H9 (cell line): ENCODE measurements around the gene BCAS3. TPM values are rescaled to one million over a fixed set of nuclear protein-coding genes. Genes with fewer than 3 reads are reported as not detected.

ENCODE experiments used
- DNase-seq: peaks from one replicate; pipeline ENCODE4 v3.0.0-alpha.2; 2017
- H2AFZ ChIP-seq: one replicate; pipeline ENCODE4 v1.6.1; 2013; ENCODE audit warnings: mild to moderate bottlenecking, low read length, control low read depth, moderate library complexity
- H2AK5ac ChIP-seq: 2 replicates; pipeline ENCODE4 v1.6.1; 2013; ENCODE audit warnings: low read length, control low read depth, mixed read lengths; ENCODE audit not compliant: insufficient read length
- H2BK120ac ChIP-seq: one replicate; pipeline ENCODE4 v1.6.1; 2013; ENCODE audit warnings: low read depth, mild to moderate bottlenecking, low read length, control low read depth, inconsistent platforms; ENCODE audit not compliant: poor library complexity, severe bottlenecking
- H2BK12ac ChIP-seq: 2 replicates; pipeline ENCODE4 v1.6.1; 2013; ENCODE audit warnings: low read length, control low read depth, mixed read lengths, low read depth; ENCODE audit not compliant: insufficient read length
- H2BK15ac ChIP-seq: 2 replicates; pipeline ENCODE4 v1.6.1; 2013; ENCODE audit warnings: low read depth, low read length, control low read depth
- H2BK20ac ChIP-seq: one replicate; pipeline ENCODE4 v1.6.1; 2013; ENCODE audit warnings: low read depth, mild to moderate bottlenecking, low read length, control low read depth, inconsistent platforms; ENCODE audit not compliant: poor library complexity, severe bottlenecking
- H2BK5ac ChIP-seq: 2 replicates; pipeline ENCODE4 v1.6.1; 2013; ENCODE audit warnings: low read length, control low read depth, mixed read lengths; ENCODE audit not compliant: insufficient read length
- H3K14ac ChIP-seq: 2 replicates; pipeline ENCODE4 v1.6.1; 2013; ENCODE audit warnings: low read length, control low read depth; ENCODE audit not compliant: insufficient read depth
- H3K18ac ChIP-seq: 2 replicates; pipeline ENCODE4 v1.6.1; 2013; ENCODE audit warnings: low read depth, mild to moderate bottlenecking, mixed read lengths, low read length, control low read depth; ENCODE audit not compliant: insufficient read length
- H3K23ac ChIP-seq: 2 replicates; pipeline ENCODE4 v1.6.1; 2013; ENCODE audit warnings: low read length, control low read depth, mixed read lengths, low read depth; ENCODE audit not compliant: insufficient read length
- H3K23me2 ChIP-seq: 2 replicates; pipeline ENCODE4 v1.6.1; 2013; ENCODE audit warnings: low read depth, mild to moderate bottlenecking, mixed read lengths, low read length, control low read depth; ENCODE audit not compliant: insufficient read length, poor library complexity, severe bottlenecking
- H3K27ac ChIP-seq: 2 replicates; pipeline ENCODE4 v1.5.1; 2013; ENCODE audit warnings: low read length, control low read depth, mixed read lengths, low read depth; ENCODE audit not compliant: insufficient read length
- H3K27me3 ChIP-seq: 2 replicates; pipeline ENCODE4 v1.6.1; 2013; ENCODE audit warnings: low read length, control low read depth, inconsistent platforms; ENCODE audit not compliant: insufficient read depth
- H3K4ac ChIP-seq: 2 replicates; pipeline ENCODE4 v1.6.1; 2013; ENCODE audit warnings: low read depth, mild to moderate bottlenecking, control low read depth, inconsistent platforms, low read length, moderate library complexity
- H3K4me1 ChIP-seq: 2 replicates; pipeline ENCODE4 v1.6.1; 2013; ENCODE audit warnings: low read length, control low read depth, inconsistent platforms; ENCODE audit not compliant: insufficient read depth
- H3K4me2 ChIP-seq: 2 replicates; pipeline ENCODE4 v1.6.1; 2013; ENCODE audit warnings: low read length, control low read depth, mixed read lengths; ENCODE audit not compliant: insufficient read length, insufficient read depth
- H3K56ac ChIP-seq: 2 replicates; pipeline ENCODE4 v1.6.1; 2013; ENCODE audit warnings: low read depth, mild to moderate bottlenecking, mixed read lengths, low read length, control low read depth; ENCODE audit not compliant: insufficient read length
- H3K79me1 ChIP-seq: 2 replicates; pipeline ENCODE4 v1.6.1; 2013; ENCODE audit warnings: low read depth, mild to moderate bottlenecking, moderate library complexity, low read length, control low read depth, inconsistent platforms; ENCODE audit not compliant: insufficient read depth, poor library complexity, severe bottlenecking
- H3K79me2 ChIP-seq: 2 replicates; pipeline ENCODE4 v1.6.1; 2013; ENCODE audit warnings: low read length, control low read depth, inconsistent platforms; ENCODE audit not compliant: insufficient read depth
- H3K9ac ChIP-seq: 2 replicates; pipeline ENCODE4 v1.6.1; 2013; ENCODE audit warnings: low read length, control low read depth, mixed read lengths; ENCODE audit not compliant: insufficient read length; ENCODE audit errors: extremely low read depth
- H3K9me3 ChIP-seq: one replicate; pipeline ENCODE4 v1.6.1; 2013; ENCODE audit warnings: low read depth, low read length, inconsistent platforms; ENCODE audit not compliant: control insufficient read depth
- H3T11ph ChIP-seq: one replicate; pipeline ENCODE4 v1.6.1; 2013; ENCODE audit warnings: mild to moderate bottlenecking, low read length, control low read depth, inconsistent platforms
- H4K20me1 ChIP-seq: one replicate; pipeline ENCODE4 v1.6.1; 2013; ENCODE audit not compliant: control insufficient read depth, insufficient read length, insufficient read depth
- H4K5ac ChIP-seq: 2 replicates; pipeline ENCODE4 v1.6.1; 2013; ENCODE audit warnings: low read depth, mild to moderate bottlenecking, mixed read lengths, low read length, control low read depth; ENCODE audit not compliant: insufficient read length
- H4K8ac ChIP-seq: replicated peaks from 2 replicates; pipeline ENCODE4 v1.6.1; 2013; ENCODE audit warnings: low read length, control low read depth, mixed read lengths, low read depth; ENCODE audit not compliant: insufficient read length
- H4K91ac ChIP-seq: 2 replicates; pipeline ENCODE4 v1.6.1; 2013; ENCODE audit warnings: low read depth, mild to moderate bottlenecking, moderate library complexity, mixed read lengths, low read length, control low read depth; ENCODE audit not compliant: insufficient read length
- H3K27ac Mint-ChIP-seq, 3 experiments: 2 replicates in 2 of 3; 3 replicates in 1 of 3; pipeline ENCODE4 v1.8.0; 2020 to 2021; ENCODE audit warnings: mixed read lengths in 3 of 3, mild to moderate bottlenecking in 1 of 3, moderate library complexity in 1 of 3
- H3K27me3 Mint-ChIP-seq: 2 replicates; pipeline ENCODE4 v1.8.0; 2021; ENCODE audit warnings: low read depth, mild to moderate bottlenecking, moderate library complexity, mixed read lengths
- H3K36me3 Mint-ChIP-seq, 3 experiments: 2 replicates in 2 of 3; 3 replicates in 1 of 3; pipeline ENCODE4 v1.8.0; 2020 to 2021; ENCODE audit warnings: low read depth in 3 of 3, mixed read lengths in 3 of 3; ENCODE audit not compliant: insufficient read depth in 1 of 3
- H3K4me1 Mint-ChIP-seq, 2 experiments: 2 replicates each; pipeline ENCODE4 v1.8.0; 2020; ENCODE audit warnings: mixed read lengths in 2 of 2
- H3K4me3 Mint-ChIP-seq, 2 experiments: 2 replicates in 1 of 2; 3 replicates in 1 of 2; pipeline ENCODE4 v1.8.0; 2020 to 2021; ENCODE audit warnings: mild to moderate bottlenecking in 2 of 2, mixed read lengths in 2 of 2, moderate library complexity in 1 of 2
- H3K9me3 Mint-ChIP-seq, 2 experiments: 2 replicates in 1 of 2; 3 replicates in 1 of 2; pipeline ENCODE4 v1.8.0; 2020; ENCODE audit warnings: mild to moderate bottlenecking in 2 of 2, mixed read lengths in 2 of 2, moderate library complexity in 1 of 2
- CTCF ChIP-seq: fragments of 200-600 bp; sonication (generic); conservative IDR thresholded peaks from 3 replicates; pipeline ENCODE4 v1.8.0; 2021; ENCODE audit warnings: antibody characterized with exemption, mild to moderate bottlenecking
- WGBS: extraction: QIAGEN DNeasy Blood & Tissue Kit; methylation state at CpG from one replicate; pipeline ENCODE4 v1.1.7; 2013; ENCODE audit warnings: missing lambda C conversion rate, low lambda C conversion rate, mixed read lengths; ENCODE audit not compliant: insufficient read length; ENCODE audit errors: extremely low coverage; 5-methylcytosine and 5-hydroxymethylcytosine counted together
- total RNA-seq: library from RNA; stranded (reverse); gene quantifications from 2 replicates; pipeline ENCODE4 v1.2.1, GENCODE V29; 2021

The BCAS3 gene
- total RNA-seq, 1 experiment from 2014 or later, result 22.4 TPM

DNA sequence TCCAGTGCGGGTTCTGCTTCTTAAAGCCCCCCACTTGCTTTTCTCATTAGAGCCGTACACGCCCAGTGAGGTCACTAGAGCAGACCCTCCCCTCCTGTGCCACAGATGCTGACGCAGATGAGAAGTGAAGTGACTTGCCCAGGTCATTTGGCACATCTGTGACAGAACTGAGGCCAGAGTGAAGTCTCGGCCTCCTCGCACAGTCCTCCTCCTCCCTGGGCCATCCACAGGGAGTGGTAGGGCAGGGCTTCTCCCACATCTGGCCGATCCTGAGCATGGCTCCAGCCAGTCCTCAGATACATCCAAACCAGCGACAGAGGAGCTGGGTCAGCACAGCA is 706.7 kb downstream of the BCAS3 start:
- Histone ChIP-seq H3K23me2 (no peaks in the 10 kb centered on the region), H3K79me1 (no peaks in the 10 kb centered on the region), H4K8ac (no peak overlapping the region), H2AK5ac (no peak overlapping the region), H3K56ac (no peak overlapping the region), H3K4me2 (no peak overlapping the region), H2AFZ (no peak overlapping the region), H3T11ph (no peak overlapping the region), H4K91ac (no peak overlapping the region), H3K27ac (no peak overlapping the region), H3K9me3 (no peaks in the 10 kb centered on the region), H2BK20ac (no peak overlapping the region), H4K20me1 (no peaks in the 10 kb centered on the region), H3K27me3 (no peaks in the 10 kb centered on the region), H3K23ac (no peak overlapping the region), H2BK5ac (no peak overlapping the region), H2BK120ac (no peak overlapping the region), H3K18ac (no peak overlapping the region), H3K14ac (no peak overlapping the region; the same call in 1 of the 2 replicates), H2BK15ac (no peak overlapping the region), H4K5ac (no peak overlapping the region), H3K4me1 (no peaks in the 10 kb centered on the region), H3K9ac (no peak overlapping the region), H3K79me2 (no peaks in the 10 kb centered on the region), H2BK12ac (no peak overlapping the region), H3K4ac (no peak overlapping the region)
- WGBS, result no CpG with 5 or more reads among the region's 8 CpGs
- H3K36me3 Mint-ChIP-seq, result no peaks in the 10 kb centered on the region
- no peaks in the 10 kb centered on the region for H3K9me3 Mint-ChIP-seq
- no peak for TF ChIP-seq CTCF
- H3K4me3 Mint-ChIP-seq, result no peak overlapping the region
- DNase-seq, result no peak
- H3K4me1 Mint-ChIP-seq, result peaks cover 11 to 27% of the 10 kb centered on the region in 2 experiments
- no peak overlapping the region for H3K27ac Mint-ChIP-seq
- H3K27me3 Mint-ChIP-seq, result peaks cover 2% of the 10 kb centered on the region
